ENCODE data around the gene MYOM1.

DNA sequence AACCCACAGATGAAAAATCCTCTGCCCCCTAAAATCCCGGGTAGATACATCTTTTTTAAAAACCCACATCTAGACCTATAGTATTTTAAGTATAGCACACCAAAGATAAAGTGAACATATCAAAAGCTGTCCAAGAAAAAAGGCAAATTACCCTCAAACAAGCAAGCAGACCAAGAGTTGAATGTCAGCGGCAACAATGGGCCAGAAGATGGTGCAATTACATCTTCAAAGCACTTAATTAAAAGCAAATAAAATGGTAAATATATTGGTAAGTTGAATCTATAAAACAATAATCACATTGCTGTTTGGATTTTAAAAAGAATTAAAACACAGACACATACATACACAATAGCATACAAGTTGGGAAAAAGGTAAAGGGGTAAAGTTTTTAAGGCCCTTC, 98.5 kb downstream of the MYOM1 start:
- TF ChIP-seq, protein P1, sequence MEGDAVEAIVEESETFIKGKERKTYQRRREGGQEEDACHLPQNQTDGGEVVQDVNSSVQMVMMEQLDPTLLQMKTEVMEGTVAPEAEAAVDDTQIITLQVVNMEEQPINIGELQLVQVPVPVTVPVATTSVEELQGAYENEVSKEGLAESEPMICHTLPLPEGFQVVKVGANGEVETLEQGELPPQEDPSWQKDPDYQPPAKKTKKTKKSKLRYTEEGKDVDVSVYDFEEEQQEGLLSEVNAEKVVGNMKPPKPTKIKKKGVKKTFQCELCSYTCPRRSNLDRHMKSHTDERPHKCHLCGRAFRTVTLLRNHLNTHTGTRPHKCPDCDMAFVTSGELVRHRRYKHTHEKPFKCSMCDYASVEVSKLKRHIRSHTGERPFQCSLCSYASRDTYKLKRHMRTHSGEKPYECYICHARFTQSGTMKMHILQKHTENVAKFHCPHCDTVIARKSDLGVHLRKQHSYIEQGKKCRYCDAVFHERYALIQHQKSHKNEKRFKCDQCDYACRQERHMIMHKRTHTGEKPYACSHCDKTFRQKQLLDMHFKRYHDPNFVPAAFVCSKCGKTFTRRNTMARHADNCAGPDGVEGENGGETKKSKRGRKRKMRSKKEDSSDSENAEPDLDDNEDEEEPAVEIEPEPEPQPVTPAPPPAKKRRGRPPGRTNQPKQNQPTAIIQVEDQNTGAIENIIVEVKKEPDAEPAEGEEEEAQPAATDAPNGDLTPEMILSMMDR (IDR thresholded peaks at IDR 0.05; ENCODE audit: insufficient read depth, low read depth, low read length): no peak
- TF ChIP-seq EZH2 (IDR thresholded peaks at IDR 0.05; ENCODE audit: insufficient read depth, low read length): no peak

Measured in astrocyte (in vitro differentiated cells and primary cell).